Left lung (tissue), 10 donors: ENCODE results near the gene SFI1. TPM values are rescaled to one million over a fixed set of nuclear protein-coding genes. Genes with fewer than 3 reads are reported as not detected.
A peak's percentile ranks its signal among the peaks of the same experiment; 100 is the strongest.

ENCODE experiments used
- ATAC-seq: fragments of 200-7000 bp; cut with Tn5 transposase; one replicate; pipeline ENCODE4 v1.9.1; 2020; ENCODE audit warnings: moderate library complexity
- DNase-seq, 4 donors: peaks; one replicate each; pipeline ENCODE4 v3.0.0-alpha.2; 2013 to 2020
- H3K27ac ChIP-seq, 2 donors: fragments of 200-600 bp; sonication (generic) in 1 of 2; one replicate each; pipeline versions ENCODE4 v1.5.0 to v1.8.0; 2020 to 2021
- H3K27me3 ChIP-seq, 2 donors: fragments of 200-600 bp; sonication (generic) in 1 of 2; one replicate each; pipeline versions ENCODE4 v1.5.0 to v1.8.0; 2020 to 2021
- H3K36me3 ChIP-seq, 2 donors: fragments of 200-600 bp; sonication (generic) in 1 of 2; one replicate each; pipeline versions ENCODE4 v1.5.0 to v1.8.0; 2020 to 2021
- H3K4me1 ChIP-seq, 2 donors: fragments of 200-600 bp; one replicate each; pipeline ENCODE4 v1.8.0; 2021
- H3K4me3 ChIP-seq, 2 donors: fragments of 200-600 bp; sonication (generic) in 1 of 2; one replicate each; pipeline versions ENCODE4 v1.5.0 to v1.8.0; 2020 to 2021; ENCODE audit warnings: mild to moderate bottlenecking in 1 of 2
- H3K9me3 ChIP-seq, 2 donors: fragments of 200-600 bp; sonication (generic) in 1 of 2; one replicate each; pipeline versions ENCODE4 v1.5.0 to v1.8.0; 2020 to 2021
- CTCF ChIP-seq, 2 donors: fragments of 200-600 bp; sonication (generic) in 1 of 2; IDR thresholded peaks; one replicate each; pipeline versions ENCODE4 v1.5.0 to v1.8.0; 2021; ENCODE audit warnings: antibody characterized with exemption in 2 of 2
- intact Hi-C, 2 donors: fragments of 100-400 bp; cut with DNase I; formaldehyde crosslinking; loops; one replicate each; pipeline versions ENCODE4 v1.11.2 to v1.14.2; 2022
- polyA plus RNA-seq, 6 donors: library from polyadenylated mRNA; unstranded; fragments of 120-200 nt; gene quantifications; one replicate each; pipeline ENCODE4 v1.2.1, GENCODE V29; 2013; ENCODE audit not compliant: insufficient read length in 6 of 6
- total RNA-seq, 2 donors: library from RNA; stranded (reverse); fragmentation: NEBNext Ultra II Directional; extraction: Animal tissue kit (Norgen Biotek cat#: 25700); gene quantifications; one replicate each; pipeline ENCODE4 v1.2.1, GENCODE V29; 2021
- donor health status: DM: no; HTN: yes; CAD: no.
- donor health status: DM: no; HTN: no; CAD: no.

Gene SFI1
- total and polyA plus RNA-seq, 8 donors, result 27.6 to 40.7 (median 35.2) TPM

- H3K27me3 ChIP-seq, result no peaks in the 10 kb centered on the region
- H3K27ac ChIP-seq, result no peak overlapping the region
- no peak overlapping the region for H3K4me3 ChIP-seq
- no peaks in the 10 kb centered on the region for H3K9me3 ChIP-seq
- TF ChIP-seq CTCF (IDR thresholded peaks at IDR 0.05), result no peak
- ATAC-seq (peak; percentile 29), DNase-seq (no peak)
- H3K4me1 ChIP-seq, result no peaks in the 10 kb centered on the region
- intact Hi-C loops, result no loop called here
- peaks cover 0 to 81% of the 10 kb centered on the region in 2 donors for H3K36me3 ChIP-seq
These were observed 48.0 kb upstream of the SFI1 start for GRCh38 chr22:31448382-31448781.

GRCh38 chr22:31449506-31449905 lies 46.8 kb upstream of the SFI1 start:
- DNase-seq, result no peak
- no peak for TF ChIP-seq CTCF (IDR thresholded peaks at IDR 0.05)
- ATAC-seq, result no peak
- H3K27me3 ChIP-seq, result no peaks in the 10 kb centered on the region
- intact Hi-C loops, result no loop called here
- H3K4me1 ChIP-seq, result no peaks in the 10 kb centered on the region
- H3K36me3 ChIP-seq, result peaks cover 3 to 81% of the 10 kb centered on the region in 2 donors
- H3K4me3 ChIP-seq, result no peak overlapping the region
- no peaks in the 10 kb centered on the region for H3K9me3 ChIP-seq
- no peak overlapping the region for H3K27ac ChIP-seq

GRCh38 chr22:31451709-31452571 lies 44.4 kb upstream of the SFI1 start:
- peak; percentile 87 for ATAC-seq
- no peak for TF ChIP-seq CTCF (IDR thresholded peaks at IDR 0.05)
- H3K36me3 ChIP-seq, result peaks cover 3 to 79% of the 10 kb centered on the region in 2 donors

GRCh38 chr22:31461699-31462098 lies 34.6 kb upstream of the SFI1 start:
- H3K36me3 ChIP-seq, result peaks cover 0 to 86% of the 10 kb centered on the region in 2 donors

More at GRCh38 chr22:31451709-31452571, 44.4 kb upstream of the SFI1 start:
- intact Hi-C loops, result no loop called here
- Histone ChIP-seq H3K9me3 (no peaks in the 10 kb centered on the region), H3K4me3 (no peak overlapping the region), H3K27ac (no peak overlapping the region), H3K27me3 (no peaks in the 10 kb centered on the region), H3K4me1 (no peaks in the 10 kb centered on the region)
- DNase-seq, result peak in 2 of 4 donors; percentile 1 to 14

More at GRCh38 chr22:31461699-31462098, 34.6 kb upstream of the SFI1 start:
- Histone ChIP-seq H3K4me3 (no peak overlapping the region), H3K27ac (no peak overlapping the region), H3K9me3 (no peaks in the 10 kb centered on the region), H3K4me1 (no peaks in the 10 kb centered on the region), H3K27me3 (no peaks in the 10 kb centered on the region)
- TF ChIP-seq CTCF (IDR thresholded peaks at IDR 0.05), result no peak
- intact Hi-C loops, result no loop called here
- no peak for DNase-seq
- ATAC-seq, result no peak
